A549 treated with ZK216348 at 1 μM for 4 hours (cell line): ENCODE results near the gene B3GALNT1. TPM values are rescaled to one million over a fixed set of nuclear protein-coding genes. Genes with fewer than 3 reads are reported as not detected.

ENCODE experiments used
- total RNA-seq: library from RNA; stranded (reverse); fragments of 200-300 nt; extraction: Qiagen RNA extraction; gene quantifications from 5 replicates; pipeline ENCODE4 v1.2.3, GENCODE V29; 2022; ENCODE audit warnings: low read depth

B3GALNT1 gene, protein sequence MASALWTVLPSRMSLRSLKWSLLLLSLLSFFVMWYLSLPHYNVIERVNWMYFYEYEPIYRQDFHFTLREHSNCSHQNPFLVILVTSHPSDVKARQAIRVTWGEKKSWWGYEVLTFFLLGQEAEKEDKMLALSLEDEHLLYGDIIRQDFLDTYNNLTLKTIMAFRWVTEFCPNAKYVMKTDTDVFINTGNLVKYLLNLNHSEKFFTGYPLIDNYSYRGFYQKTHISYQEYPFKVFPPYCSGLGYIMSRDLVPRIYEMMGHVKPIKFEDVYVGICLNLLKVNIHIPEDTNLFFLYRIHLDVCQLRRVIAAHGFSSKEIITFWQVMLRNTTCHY
- total RNA-seq, result 0.15 to 0.21 TPM (median 0.16 TPM) in 4 of 5 replicates, not detected in the other

DNA sequence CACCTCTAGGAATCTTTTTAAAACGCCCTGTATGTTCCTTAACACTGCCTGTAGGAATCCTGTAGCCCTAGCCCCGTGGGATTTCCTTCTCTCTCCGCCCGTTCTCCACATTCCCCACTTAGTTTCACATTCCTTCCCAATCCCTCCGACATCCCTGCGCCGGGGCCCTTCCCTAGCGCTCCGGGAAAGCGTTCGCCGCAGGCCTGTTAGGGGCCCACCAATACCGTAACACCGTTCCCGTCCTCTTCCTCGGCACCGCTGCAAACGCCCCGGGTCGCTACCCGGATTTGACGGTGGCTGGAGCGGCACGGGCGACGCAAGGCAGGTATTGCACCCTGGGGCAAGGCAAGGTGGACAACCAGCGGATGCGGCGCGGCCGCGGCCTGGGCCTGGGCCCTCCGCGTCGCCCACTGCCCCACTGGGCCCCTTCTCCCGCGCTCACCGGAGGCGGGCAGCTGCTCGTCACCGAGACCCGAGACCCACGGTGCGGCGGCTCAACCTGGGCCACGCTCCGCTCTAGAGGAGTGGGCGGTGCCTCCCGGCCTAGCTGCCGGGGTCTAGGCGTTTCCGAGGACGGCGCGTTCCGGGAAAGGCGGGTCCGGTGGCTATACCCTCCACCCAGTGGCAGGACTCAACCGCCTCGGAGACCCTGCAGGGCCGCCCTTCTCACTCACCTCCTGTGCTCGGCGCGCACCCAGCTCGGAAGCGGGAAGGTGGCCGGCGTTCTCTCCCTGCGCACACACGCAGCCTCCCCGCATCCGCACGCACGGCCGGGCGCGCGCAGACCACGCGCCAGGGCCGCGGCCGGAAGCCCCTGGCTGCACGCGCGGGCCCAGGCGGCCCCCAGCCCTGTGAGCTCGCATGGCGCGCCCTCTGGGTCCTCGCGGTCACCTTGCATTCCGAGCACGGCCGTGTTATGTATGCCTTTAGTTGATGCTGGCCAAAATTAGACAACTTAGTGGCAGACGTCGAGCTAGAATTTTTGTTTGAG, at the start of gene B3GALNT1:
B3GALNT1 (minus strand) TSS at position 789 of the 991 bp plus-strand sequence. CDS start 18,595 bp downstream, outside the sequence.

Other genes with a start within 250 kb of the B3GALNT1 start
- gene NMD3, start 116.0 kb upstream of the B3GALNT1 start, total RNA-seq, result 43.5 to 59.5 TPM (median 48.2 TPM) in 5 replicates